ENCODE results near the gene CDR2.

CDR2 gene

GRCh38 chr16:22322021-22322471, 52.4 kb downstream of the CDR2 start:
- H3K4me1 ChIP-seq (ENCODE audit: control insufficient read depth, low read length) = no peaks in the 10 kb centered on the region
- H3K9me3 ChIP-seq (ENCODE audit: control insufficient read depth, insufficient read depth, low read length) = no peaks in the 10 kb centered on the region
- no peak overlapping the region for H3K4me2 ChIP-seq (ENCODE audit: low read length)
- TF ChIP-seq, protein P1, sequence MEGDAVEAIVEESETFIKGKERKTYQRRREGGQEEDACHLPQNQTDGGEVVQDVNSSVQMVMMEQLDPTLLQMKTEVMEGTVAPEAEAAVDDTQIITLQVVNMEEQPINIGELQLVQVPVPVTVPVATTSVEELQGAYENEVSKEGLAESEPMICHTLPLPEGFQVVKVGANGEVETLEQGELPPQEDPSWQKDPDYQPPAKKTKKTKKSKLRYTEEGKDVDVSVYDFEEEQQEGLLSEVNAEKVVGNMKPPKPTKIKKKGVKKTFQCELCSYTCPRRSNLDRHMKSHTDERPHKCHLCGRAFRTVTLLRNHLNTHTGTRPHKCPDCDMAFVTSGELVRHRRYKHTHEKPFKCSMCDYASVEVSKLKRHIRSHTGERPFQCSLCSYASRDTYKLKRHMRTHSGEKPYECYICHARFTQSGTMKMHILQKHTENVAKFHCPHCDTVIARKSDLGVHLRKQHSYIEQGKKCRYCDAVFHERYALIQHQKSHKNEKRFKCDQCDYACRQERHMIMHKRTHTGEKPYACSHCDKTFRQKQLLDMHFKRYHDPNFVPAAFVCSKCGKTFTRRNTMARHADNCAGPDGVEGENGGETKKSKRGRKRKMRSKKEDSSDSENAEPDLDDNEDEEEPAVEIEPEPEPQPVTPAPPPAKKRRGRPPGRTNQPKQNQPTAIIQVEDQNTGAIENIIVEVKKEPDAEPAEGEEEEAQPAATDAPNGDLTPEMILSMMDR (IDR thresholded peaks at IDR 0.05; ENCODE audit: low read depth, low read length, poor library complexity, severe bottlenecking) = no peak
- no peak for TF ChIP-seq EZH2phosphoT487 (IDR thresholded peaks at IDR 0.05; ENCODE audit: borderline replicate concordance, low read length)
- no peaks in the 10 kb centered on the region for H3K27me3 ChIP-seq (ENCODE audit: control insufficient read depth, low read length)
- H3F3A ChIP-seq (ENCODE audit: control insufficient read depth, insufficient read depth) = peaks cover 10% of the 10 kb centered on the region
- peaks cover 22% of the 10 kb centered on the region for H3K79me2 ChIP-seq (ENCODE audit: control insufficient read depth, low read length)
- H3K36me3 ChIP-seq (ENCODE audit: control insufficient read depth, low read length) = peaks cover 94% of the 10 kb centered on the region
- H3K27ac ChIP-seq (ENCODE audit: low read depth, low read length) = no peak overlapping the region
- no peak overlapping the region for H3K4me3 ChIP-seq (ENCODE audit: low read length)
- 0 out of 2 replicates have a peak, but pooled peaks cover 3% of the 10 kb centered on the region for H4K20me1 ChIP-seq (ENCODE audit: control insufficient read depth, insufficient read depth, low read depth, low read length)
- H3K9me2 ChIP-seq (replicated peaks; ENCODE audit: control insufficient read depth, low read length) = no peaks in the 10 kb centered on the region

GRCh38 chr16:22321340-22322001, 52.9 kb downstream of the CDR2 start:
- Histone ChIP-seq H3K9me3 (ENCODE audit: control insufficient read depth, insufficient read depth, low read length) (no peaks in the 10 kb centered on the region), H3K4me2 (ENCODE audit: low read length) (no peak overlapping the region), H3K27ac (ENCODE audit: low read depth, low read length) (no peak overlapping the region), H3F3A (ENCODE audit: control insufficient read depth, insufficient read depth) (peaks cover 10% of the 10 kb centered on the region), H3K79me2 (ENCODE audit: control insufficient read depth, low read length) (peaks cover 22% of the 10 kb centered on the region), H3K27me3 (ENCODE audit: control insufficient read depth, low read length) (no peaks in the 10 kb centered on the region), H3K4me1 (ENCODE audit: control insufficient read depth, low read length) (no peaks in the 10 kb centered on the region), H3K9me2 (replicated peaks; ENCODE audit: control insufficient read depth, low read length) (no peaks in the 10 kb centered on the region), H3K4me3 (ENCODE audit: low read length) (no peak overlapping the region), H3K36me3 (ENCODE audit: control insufficient read depth, low read length) (peaks cover 94% of the 10 kb centered on the region), H4K20me1 (ENCODE audit: control insufficient read depth, insufficient read depth, low read depth, low read length) (0 out of 2 replicates have a peak, but pooled peaks cover 3% of the 10 kb centered on the region)
- TF ChIP-seq, protein P1 (IDR thresholded peaks at IDR 0.05; ENCODE audit: low read depth, low read length, poor library complexity, severe bottlenecking) = peak; percentile 96
- no peak for TF ChIP-seq EZH2phosphoT487 (IDR thresholded peaks at IDR 0.05; ENCODE audit: borderline replicate concordance, low read length)

- no peak overlapping the region for H3K4me2 ChIP-seq (ENCODE audit: low read length)
- H3K27me3 ChIP-seq (ENCODE audit: control insufficient read depth, low read length) = no peaks in the 10 kb centered on the region
- H3F3A ChIP-seq (ENCODE audit: control insufficient read depth, insufficient read depth) = peaks cover 10% of the 10 kb centered on the region
- 0 out of 2 replicates have a peak, but pooled peaks cover 3% of the 10 kb centered on the region for H4K20me1 ChIP-seq (ENCODE audit: control insufficient read depth, insufficient read depth, low read depth, low read length)
- H3K79me2 ChIP-seq (ENCODE audit: control insufficient read depth, low read length) = peaks cover 22% of the 10 kb centered on the region
- H3K4me3 ChIP-seq (ENCODE audit: low read length) = no peak overlapping the region
- H3K4me1 ChIP-seq (ENCODE audit: control insufficient read depth, low read length) = no peaks in the 10 kb centered on the region
- H3K9me2 ChIP-seq (replicated peaks; ENCODE audit: control insufficient read depth, low read length) = no peaks in the 10 kb centered on the region
- H3K36me3 ChIP-seq (ENCODE audit: control insufficient read depth, low read length) = peaks cover 94% of the 10 kb centered on the region
- TF ChIP-seq, protein P1 (IDR thresholded peaks at IDR 0.05; ENCODE audit: low read depth, low read length, poor library complexity, severe bottlenecking) = no peak
- no peak for TF ChIP-seq EZH2phosphoT487 (IDR thresholded peaks at IDR 0.05; ENCODE audit: borderline replicate concordance, low read length)
- no peak overlapping the region for H3K27ac ChIP-seq (ENCODE audit: low read depth, low read length)
- no peaks in the 10 kb centered on the region for H3K9me3 ChIP-seq (ENCODE audit: control insufficient read depth, insufficient read depth, low read length)
Observed at GRCh38 chr16:22320572-22321339, 53.7 kb downstream of the CDR2 start.
